H1 (cell line): ENCODE measurements around the gene ASCC1.

Experiments used
- POLR2A ChIP-seq, 2 experiments: IDR thresholded peaks; 1 replicate in 1 of 2; 2 replicates in 1 of 2; pipeline ENCODE4 v1.6.1; 2011; ENCODE audit warnings: low read depth in 2 of 2, low read length in 2 of 2, mild to moderate bottlenecking in 2 of 2; ENCODE audit errors: control extremely low read depth in 1 of 2
- SUZ12 ChIP-seq: fragments of 200-600 bp; sonication (generic); IDR thresholded peaks from 2 replicates; pipeline ENCODE4 v1.6.1; 2012; ENCODE audit warnings: mild to moderate bottlenecking, inconsistent platforms, low read length, moderate library complexity, mixed read lengths

- TF ChIP-seq SUZ12 (no peak), POLR2A (IDR thresholded peaks at IDR 0.05; ENCODE audit: control extremely low read depth in 1 of 2, low read depth in 2 of 2, low read length in 2 of 2) (no peak)
Measured at GRCh38 chr10:72082856-72083789, 133.0 kb downstream of the ASCC1 start.
